Neuronal stem cell (in vitro differentiated cells): Measurements from ENCODE around the gene P2RY12.
A peak's percentile ranks its signal among the peaks of the same experiment; 100 is the strongest.

ENCODE experiments used
- DNase-seq: peaks from one replicate; pipeline ENCODE4 v3.0.0-alpha.2; 2013; ENCODE audit warnings: low spot score
- H2AFZ ChIP-seq: one replicate; pipeline ENCODE4 v1.6.1; 2013; ENCODE audit warnings: mild to moderate bottlenecking, low read length, inconsistent platforms
- H2AK5ac ChIP-seq: 2 replicates; pipeline ENCODE4 v1.6.1; 2013; ENCODE audit warnings: low read depth, mild to moderate bottlenecking, inconsistent platforms, low read length, moderate library complexity, mixed read lengths
- H2BK120ac ChIP-seq: 2 replicates; pipeline ENCODE4 v1.6.1; 2013; ENCODE audit warnings: low read depth, mild to moderate bottlenecking, inconsistent platforms, low read length, moderate library complexity, mixed read lengths
- H2BK12ac ChIP-seq: one replicate; pipeline ENCODE4 v1.6.1; 2013; ENCODE audit warnings: low read length, inconsistent platforms
- H2BK15ac ChIP-seq: 2 replicates; pipeline ENCODE4 v1.6.1; 2013; ENCODE audit warnings: mild to moderate bottlenecking, low read length, inconsistent platforms, mixed read lengths
- H2BK5ac ChIP-seq: one replicate; pipeline ENCODE4 v1.6.1; 2013; ENCODE audit warnings: inconsistent platforms, mild to moderate bottlenecking, low read length, moderate library complexity
- H3K14ac ChIP-seq: one replicate; pipeline ENCODE4 v1.6.1; 2013; ENCODE audit warnings: low read length, inconsistent platforms
- H3K18ac ChIP-seq: 2 replicates; pipeline ENCODE4 v1.6.1; 2013; ENCODE audit warnings: low read length, inconsistent platforms
- H3K23ac ChIP-seq: 2 replicates; pipeline ENCODE4 v1.6.1; 2013; ENCODE audit warnings: low read depth, mild to moderate bottlenecking, mixed read lengths, low read length, inconsistent platforms; ENCODE audit not compliant: poor library complexity
- H3K27ac ChIP-seq: replicated peaks from 3 replicates; pipeline ENCODE4 v1.5.1; 2013; ENCODE audit warnings: low read length, inconsistent platforms
- H3K27me3 ChIP-seq, 3 experiments: 2 replicates each; pipeline ENCODE4 v1.6.1; 2013; ENCODE audit warnings: low read length in 3 of 3, mild to moderate bottlenecking in 2 of 3, inconsistent platforms in 1 of 3, low read depth in 1 of 3, mixed read lengths in 1 of 3, moderate library complexity in 1 of 3; ENCODE audit not compliant: control insufficient read depth in 3 of 3, insufficient read depth in 3 of 3
- H3K36me3 ChIP-seq, 2 donors: replicated peaks in 1 of 2; 2 replicates each; pipeline ENCODE4 v1.6.1; 2013; ENCODE audit warnings: low read length in 2 of 2; ENCODE audit not compliant: control insufficient read depth in 2 of 2, insufficient read depth in 2 of 2
- H3K4ac ChIP-seq: 2 replicates; pipeline ENCODE4 v1.6.1; 2013; ENCODE audit warnings: inconsistent platforms, mild to moderate bottlenecking, low read length, moderate library complexity
- H3K4me1 ChIP-seq, 2 donors: 1 replicate in 1 of 2; 2 replicates in 1 of 2; pipeline ENCODE4 v1.6.1; 2013; ENCODE audit warnings: low read length in 2 of 2, low read depth in 1 of 2; ENCODE audit not compliant: control insufficient read depth in 2 of 2, insufficient read depth in 1 of 2
- H3K4me2 ChIP-seq: one replicate; pipeline ENCODE4 v1.6.1; 2013; ENCODE audit warnings: mild to moderate bottlenecking, low read length, inconsistent platforms; ENCODE audit not compliant: insufficient read depth, poor library complexity, severe bottlenecking
- H3K4me3 ChIP-seq, 2 donors: 2 replicates each; pipeline ENCODE4 v1.5.1; 2013; ENCODE audit warnings: low read length in 2 of 2, mild to moderate bottlenecking in 2 of 2, inconsistent platforms in 1 of 2, moderate library complexity in 1 of 2
- H3K79me1 ChIP-seq: one replicate; pipeline ENCODE4 v1.6.1; 2013; ENCODE audit warnings: low read depth, mild to moderate bottlenecking, inconsistent platforms, low read length, moderate library complexity
- H3K9ac ChIP-seq: one replicate; pipeline ENCODE4 v1.6.1; 2013; ENCODE audit warnings: mild to moderate bottlenecking, low read depth, low read length, inconsistent platforms; ENCODE audit not compliant: poor library complexity
- H3K9me3 ChIP-seq, 2 donors: replicated peaks in 1 of 2; 2 replicates each; pipeline versions ENCODE3 to v1.6.1; 2013; ENCODE audit warnings: low read length in 2 of 2, mild to moderate bottlenecking in 2 of 2, inconsistent platforms in 1 of 2, low read depth in 1 of 2, mixed read lengths in 1 of 2, moderate library complexity in 1 of 2; ENCODE audit not compliant: control insufficient read depth in 2 of 2, insufficient read depth in 1 of 2
- H4K8ac ChIP-seq: one replicate; pipeline ENCODE4 v1.6.1; 2013; ENCODE audit warnings: low read depth, mild to moderate bottlenecking, inconsistent platforms, low read length, moderate library complexity
- H4K91ac ChIP-seq: one replicate; pipeline ENCODE4 v1.6.1; 2013; ENCODE audit warnings: low read length, low read depth, mild to moderate bottlenecking, inconsistent platforms; ENCODE audit not compliant: poor library complexity
- WGBS, 2 donors: extraction: QIAGEN DNeasy Blood & Tissue Kit; methylation state at CpG; one replicate each; pipeline ENCODE4 v1.1.7; 2013; ENCODE audit warnings: missing lambda C conversion rate in 2 of 2, mixed read lengths in 1 of 2; ENCODE audit not compliant: insufficient read length in 2 of 2, insufficient replicate concordance in 1 of 2; ENCODE audit errors: extremely low coverage in 2 of 2; 5-methylcytosine and 5-hydroxymethylcytosine counted together

Gene P2RY12

GRCh38 chr3:151305775-151306151, 78.8 kb downstream of the P2RY12 start:
- H3K9ac ChIP-seq = no peak overlapping the region
- no peak overlapping the region for H4K91ac ChIP-seq
- H3K9me3 ChIP-seq = no peaks in the 10 kb centered on the region
- no peak overlapping the region for H2BK12ac ChIP-seq
- H3K79me1 ChIP-seq = no peaks in the 10 kb centered on the region
- no peak overlapping the region for H2BK120ac ChIP-seq
- no peak overlapping the region for H3K18ac ChIP-seq
- no peak overlapping the region for H2BK5ac ChIP-seq
- H3K36me3 ChIP-seq = no peaks in the 10 kb centered on the region
- DNase-seq = no peak
- H2BK15ac ChIP-seq = no peak overlapping the region
- H3K14ac ChIP-seq = no peak overlapping the region
- H2AFZ ChIP-seq = no peak overlapping the region
- no peak overlapping the region for H3K27ac ChIP-seq
- no peak overlapping the region for H3K4ac ChIP-seq
- peaks cover 6 to 9% of the 10 kb centered on the region in 2 donors for H3K4me1 ChIP-seq
- H3K23ac ChIP-seq = no peak overlapping the region
- H3K4me3 ChIP-seq = no peak overlapping the region
- H3K4me2 ChIP-seq = no peak overlapping the region
- H2AK5ac ChIP-seq = no peak overlapping the region
- no peaks in the 10 kb centered on the region for H3K27me3 ChIP-seq
- no CpG with 5 or more reads among the region's 4 CpGs for WGBS, 2 donors
- no peak overlapping the region for H4K8ac ChIP-seq

- Histone ChIP-seq H3K18ac (peak overlapping the region; percentile 46), H3K4me3 (no peak overlapping the region), H2AK5ac (no peak overlapping the region), H3K27me3 (no peaks in the 10 kb centered on the region), H3K4ac (no peak overlapping the region), H2AFZ (no peak overlapping the region), H3K14ac (no peak overlapping the region), H3K9me3 (no peaks in the 10 kb centered on the region), H3K27ac (no peak overlapping the region), H2BK120ac (no peak overlapping the region), H3K4me2 (no peak overlapping the region), H2BK12ac (no peak overlapping the region), H3K4me1 (peaks cover 6 to 9% of the 10 kb centered on the region in 2 donors), H3K9ac (peak overlapping the region; percentile 25), H3K79me1 (no peaks in the 10 kb centered on the region), H4K91ac (no peak overlapping the region), H3K23ac (no peak overlapping the region), H3K36me3 (no peaks in the 10 kb centered on the region), H2BK5ac (no peak overlapping the region), H2BK15ac (no peak overlapping the region), H4K8ac (no peak overlapping the region)
- DNase-seq = no peak
- WGBS, 2 donors = no CpG with 5 or more reads among the region's 7 CpGs
Observed at GRCh38 chr3:151305060-151305774, 79.3 kb downstream of the P2RY12 start.

GRCh38 chr3:151303751-151304150, 80.8 kb downstream of the P2RY12 start:
- Histone ChIP-seq H2BK15ac (no peak overlapping the region), H2BK5ac (no peak overlapping the region), H2AFZ (no peak overlapping the region), H3K27me3 (no peaks in the 10 kb centered on the region), H2AK5ac (no peak overlapping the region), H4K8ac (no peak overlapping the region), H3K79me1 (no peaks in the 10 kb centered on the region), H3K4me2 (no peak overlapping the region), H3K18ac (no peak overlapping the region), H3K27ac (no peak overlapping the region), H3K23ac (no peak overlapping the region), H4K91ac (no peak overlapping the region), H3K14ac (no peak overlapping the region), H3K4me1 (peaks cover 6 to 9% of the 10 kb centered on the region in 2 donors), H2BK12ac (no peak overlapping the region), H3K4ac (no peak overlapping the region), H3K9ac (no peak overlapping the region), H3K36me3 (no peaks in the 10 kb centered on the region), H2BK120ac (no peak overlapping the region), H3K9me3 (no peaks in the 10 kb centered on the region), H3K4me3 (no peak overlapping the region)
- no CpG with 5 or more reads among the region's 2 CpGs for WGBS, 2 donors
- DNase-seq = no peak

GRCh38 chr3:151301787-151302186, 82.8 kb downstream of the P2RY12 start:
- Histone ChIP-seq H3K79me1 (no peaks in the 10 kb centered on the region), H2BK120ac (no peak overlapping the region), H3K9ac (no peak overlapping the region), H3K36me3 (no peaks in the 10 kb centered on the region), H2BK15ac (no peak overlapping the region), H3K9me3 (no peaks in the 10 kb centered on the region), H3K14ac (no peak overlapping the region), H2BK5ac (no peak overlapping the region), H3K4me3 (no peak overlapping the region), H3K4me2 (no peak overlapping the region), H2BK12ac (no peak overlapping the region), H2AFZ (no peak overlapping the region), H3K18ac (no peak overlapping the region), H4K8ac (no peak overlapping the region), H3K4ac (no peak overlapping the region), H3K27me3 (no peaks in the 10 kb centered on the region), H2AK5ac (no peak overlapping the region), H3K4me1 (peaks cover 6 to 9% of the 10 kb centered on the region in 2 donors), H3K23ac (no peak overlapping the region), H3K27ac (no peak overlapping the region), H4K91ac (no peak overlapping the region)
- DNase-seq = no peak
- no CpG with 5 or more reads among the region's 3 CpGs for WGBS, 2 donors
